Panc1 (cell line): ENCODE measurements around the gene GLS.
"Not testable (repeated sequence)": the region's sequence is repeated elsewhere in the genome, so short reads cannot be mapped to it uniquely, and the experiment has no call there.

ENCODE experiments used
- POLR2AphosphoS5 ChIP-seq: IDR thresholded peaks from 2 replicates; pipeline ENCODE4 v1.6.1; 2012; ENCODE audit warnings: mild to moderate bottlenecking, low read depth, low read length, moderate library complexity
- TF ChIP-seq, protein P1 (sequence below): fragments of 450-650 bp; IDR thresholded peaks from 2 replicates; pipeline ENCODE4 v1.5.1; 2017; ENCODE audit warnings: mild to moderate bottlenecking
- TF ChIP-seq, protein P2 (sequence below), 2 experiments: IDR thresholded peaks; 2 replicates each; pipeline ENCODE4 v1.6.1; 2011 to 2012; ENCODE audit warnings: low read depth in 2 of 2, control low read depth in 1 of 2, low read length in 1 of 2, mild to moderate bottlenecking in 1 of 2, moderate library complexity in 1 of 2; ENCODE audit not compliant: insufficient read depth in 1 of 2

DNA sequence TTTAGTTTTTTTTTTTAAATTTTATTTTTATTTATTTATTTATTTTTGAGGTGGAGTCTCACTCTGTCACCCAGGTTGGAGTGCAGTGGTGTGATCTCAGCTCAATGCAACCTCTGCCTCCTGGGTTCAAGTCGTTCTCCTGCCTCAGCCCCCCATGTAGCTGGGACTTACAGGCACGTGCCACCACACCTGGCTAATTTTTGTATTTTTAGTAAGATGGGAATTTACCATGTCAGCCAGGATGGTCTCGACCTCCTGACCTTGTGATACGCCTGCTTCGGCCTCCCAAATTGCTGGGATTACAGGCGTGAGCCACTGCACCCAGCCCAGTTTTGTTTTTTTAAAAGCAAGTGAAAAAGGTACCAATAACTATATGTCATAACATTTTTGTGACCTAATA, 5.2 kb downstream of the GLS start:
- TF ChIP-seq, protein P1, sequence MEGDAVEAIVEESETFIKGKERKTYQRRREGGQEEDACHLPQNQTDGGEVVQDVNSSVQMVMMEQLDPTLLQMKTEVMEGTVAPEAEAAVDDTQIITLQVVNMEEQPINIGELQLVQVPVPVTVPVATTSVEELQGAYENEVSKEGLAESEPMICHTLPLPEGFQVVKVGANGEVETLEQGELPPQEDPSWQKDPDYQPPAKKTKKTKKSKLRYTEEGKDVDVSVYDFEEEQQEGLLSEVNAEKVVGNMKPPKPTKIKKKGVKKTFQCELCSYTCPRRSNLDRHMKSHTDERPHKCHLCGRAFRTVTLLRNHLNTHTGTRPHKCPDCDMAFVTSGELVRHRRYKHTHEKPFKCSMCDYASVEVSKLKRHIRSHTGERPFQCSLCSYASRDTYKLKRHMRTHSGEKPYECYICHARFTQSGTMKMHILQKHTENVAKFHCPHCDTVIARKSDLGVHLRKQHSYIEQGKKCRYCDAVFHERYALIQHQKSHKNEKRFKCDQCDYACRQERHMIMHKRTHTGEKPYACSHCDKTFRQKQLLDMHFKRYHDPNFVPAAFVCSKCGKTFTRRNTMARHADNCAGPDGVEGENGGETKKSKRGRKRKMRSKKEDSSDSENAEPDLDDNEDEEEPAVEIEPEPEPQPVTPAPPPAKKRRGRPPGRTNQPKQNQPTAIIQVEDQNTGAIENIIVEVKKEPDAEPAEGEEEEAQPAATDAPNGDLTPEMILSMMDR = not testable (repeated sequence)
- not testable (repeated sequence) for TF ChIP-seq POLR2AphosphoS5
- TF ChIP-seq, protein P2, sequence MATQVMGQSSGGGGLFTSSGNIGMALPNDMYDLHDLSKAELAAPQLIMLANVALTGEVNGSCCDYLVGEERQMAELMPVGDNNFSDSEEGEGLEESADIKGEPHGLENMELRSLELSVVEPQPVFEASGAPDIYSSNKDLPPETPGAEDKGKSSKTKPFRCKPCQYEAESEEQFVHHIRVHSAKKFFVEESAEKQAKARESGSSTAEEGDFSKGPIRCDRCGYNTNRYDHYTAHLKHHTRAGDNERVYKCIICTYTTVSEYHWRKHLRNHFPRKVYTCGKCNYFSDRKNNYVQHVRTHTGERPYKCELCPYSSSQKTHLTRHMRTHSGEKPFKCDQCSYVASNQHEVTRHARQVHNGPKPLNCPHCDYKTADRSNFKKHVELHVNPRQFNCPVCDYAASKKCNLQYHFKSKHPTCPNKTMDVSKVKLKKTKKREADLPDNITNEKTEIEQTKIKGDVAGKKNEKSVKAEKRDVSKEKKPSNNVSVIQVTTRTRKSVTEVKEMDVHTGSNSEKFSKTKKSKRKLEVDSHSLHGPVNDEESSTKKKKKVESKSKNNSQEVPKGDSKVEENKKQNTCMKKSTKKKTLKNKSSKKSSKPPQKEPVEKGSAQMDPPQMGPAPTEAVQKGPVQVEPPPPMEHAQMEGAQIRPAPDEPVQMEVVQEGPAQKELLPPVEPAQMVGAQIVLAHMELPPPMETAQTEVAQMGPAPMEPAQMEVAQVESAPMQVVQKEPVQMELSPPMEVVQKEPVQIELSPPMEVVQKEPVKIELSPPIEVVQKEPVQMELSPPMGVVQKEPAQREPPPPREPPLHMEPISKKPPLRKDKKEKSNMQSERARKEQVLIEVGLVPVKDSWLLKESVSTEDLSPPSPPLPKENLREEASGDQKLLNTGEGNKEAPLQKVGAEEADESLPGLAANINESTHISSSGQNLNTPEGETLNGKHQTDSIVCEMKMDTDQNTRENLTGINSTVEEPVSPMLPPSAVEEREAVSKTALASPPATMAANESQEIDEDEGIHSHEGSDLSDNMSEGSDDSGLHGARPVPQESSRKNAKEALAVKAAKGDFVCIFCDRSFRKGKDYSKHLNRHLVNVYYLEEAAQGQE (IDR thresholded peaks at IDR 0.05; ENCODE audit: insufficient read depth in 1 of 2, low read depth in 2 of 2, low read length in 1 of 2) = not testable (repeated sequence)
